A204.1 (cell line): ENCODE results near the gene PDP2.
"Not testable (repeated sequence)": the region's sequence is repeated elsewhere in the genome, so short reads cannot be mapped to it uniquely, and the experiment has no call there.

Experiments
- FAIRE-seq: peaks from 2 replicates; lab custom pipeline; 2012; peaks lifted over from hg19 to GRCh38; lab: Jason Lieb, UNC

PDP2 gene

GRCh38 chr16:66856184-66856730 is 24.1 kb upstream of the PDP2 start:
- no peak for FAIRE-seq

DNA sequence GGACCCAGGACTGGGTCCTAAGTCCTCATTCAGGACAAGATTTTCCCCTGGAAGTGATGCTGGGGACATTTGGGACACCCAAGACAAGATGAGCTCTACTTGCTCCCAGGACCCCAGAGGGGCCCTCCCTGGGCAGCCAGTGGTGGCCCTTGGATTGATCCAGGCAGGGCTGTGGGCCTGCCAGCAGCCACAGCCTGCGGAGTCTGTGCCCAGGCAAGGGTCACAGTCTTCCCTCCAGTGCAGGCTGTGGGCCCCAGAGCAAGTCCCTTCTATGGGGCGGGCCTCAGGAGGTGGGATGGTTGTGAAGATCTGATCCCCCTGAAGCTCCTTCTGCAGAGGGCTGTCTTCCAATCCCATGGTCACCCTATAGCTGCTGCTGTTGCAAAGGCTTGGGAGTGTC is 23.5 kb upstream of the PDP2 start:
- FAIRE-seq: no peak

DNA sequence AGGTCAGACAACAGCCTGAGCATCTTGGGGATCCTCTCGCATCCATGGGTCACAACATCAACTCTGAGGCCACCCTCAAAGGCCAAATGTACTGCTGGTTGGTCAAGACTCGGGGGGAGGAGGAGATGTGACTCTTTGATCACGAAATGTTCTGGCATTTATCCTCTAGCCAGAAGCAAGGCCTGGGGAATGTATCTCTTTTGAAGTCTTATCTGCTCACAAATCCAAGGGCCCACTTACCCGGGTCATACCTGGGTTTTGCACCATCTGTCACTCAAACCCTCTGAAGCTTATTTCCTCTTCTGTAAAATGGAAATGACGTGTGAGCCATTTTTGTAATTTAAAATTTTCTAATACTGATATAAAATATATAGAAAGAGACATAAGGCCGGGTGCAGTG is 22.9 kb upstream of the PDP2 start:
- FAIRE-seq: no peak

DNA sequence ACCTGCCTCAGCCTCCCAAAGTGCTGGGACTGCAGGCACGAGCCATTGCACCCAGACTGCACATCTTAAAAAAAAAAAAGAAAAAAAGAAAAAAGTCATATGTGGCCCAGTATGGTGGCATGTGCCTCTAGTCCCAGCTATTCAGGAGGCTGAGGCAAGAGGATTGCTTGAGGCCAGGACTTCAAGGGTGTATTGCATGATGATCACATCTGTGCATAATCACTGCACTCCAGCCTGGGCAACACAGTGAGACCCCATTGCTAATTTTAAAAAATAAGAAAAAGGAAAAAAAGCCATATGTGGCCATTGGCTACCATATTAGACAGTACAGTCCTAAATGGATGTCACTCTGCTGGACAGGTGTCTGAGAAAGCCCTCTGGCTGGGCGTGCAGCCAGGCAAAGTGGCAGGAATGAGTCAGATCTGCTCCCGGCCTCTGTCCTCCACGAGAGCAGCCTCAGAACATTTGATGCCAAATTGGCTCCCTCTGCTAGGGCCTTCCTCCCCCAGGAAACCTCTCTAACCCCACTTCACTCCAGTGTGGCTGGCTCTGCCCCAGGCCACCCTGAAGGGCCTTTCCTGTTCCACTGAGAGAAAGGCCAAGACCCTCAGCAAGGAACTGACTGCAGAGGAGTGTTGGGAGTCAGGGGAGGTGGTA is 21.4 kb upstream of the PDP2 start:
- no peak for FAIRE-seq

GRCh38 chr16:66859397-66860068 is 20.8 kb upstream of the PDP2 start:
- FAIRE-seq: no peak

- FAIRE-seq: no peak
Observed at GRCh38 chr16:66862023-66862520, 18.2 kb upstream of the PDP2 start.

DNA sequence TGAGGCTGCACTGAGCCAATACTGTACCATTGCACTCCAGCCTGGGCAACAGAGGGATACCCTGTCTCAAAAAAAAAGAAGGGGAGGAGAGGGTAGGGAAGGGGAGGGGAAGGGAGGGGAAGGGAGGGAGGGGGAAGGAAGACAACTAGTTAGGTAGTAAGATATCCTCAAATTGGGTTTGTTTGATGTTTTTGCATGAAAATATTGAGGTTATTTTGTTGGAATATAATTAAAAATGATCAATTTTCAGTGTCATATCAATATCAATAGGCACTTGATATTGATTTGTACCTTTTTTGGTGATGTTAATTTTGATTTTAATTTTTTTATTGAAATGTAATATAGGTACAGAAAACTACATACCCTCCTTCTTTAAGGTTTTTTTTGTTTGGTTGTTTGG is 16.6 kb upstream of the PDP2 start:
- FAIRE-seq: no peak

DNA sequence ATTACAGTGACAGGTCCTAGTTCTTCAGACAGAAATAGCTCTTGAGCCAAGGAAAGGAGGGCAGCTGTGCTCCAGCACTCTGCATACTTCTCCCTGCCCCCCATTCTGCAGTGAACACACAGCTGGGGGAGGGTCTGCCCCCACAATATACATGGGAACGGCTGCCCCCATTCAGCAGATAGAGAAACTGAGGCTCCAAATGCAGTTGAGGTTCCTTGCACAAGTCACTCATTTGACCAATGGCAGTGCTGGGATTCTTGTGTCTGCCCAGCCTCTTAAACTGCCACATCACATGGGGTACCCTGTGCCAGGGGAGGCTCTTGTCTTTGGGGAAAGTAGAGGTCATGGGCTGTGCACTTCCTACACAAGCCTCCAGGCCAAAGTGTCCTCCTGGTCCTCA is 10.9 kb upstream of the PDP2 start:
- no peak for FAIRE-seq

GRCh38 chr16:66871363-66871762 is 9.0 kb upstream of the PDP2 start:
- not testable (repeated sequence) for FAIRE-seq

DNA sequence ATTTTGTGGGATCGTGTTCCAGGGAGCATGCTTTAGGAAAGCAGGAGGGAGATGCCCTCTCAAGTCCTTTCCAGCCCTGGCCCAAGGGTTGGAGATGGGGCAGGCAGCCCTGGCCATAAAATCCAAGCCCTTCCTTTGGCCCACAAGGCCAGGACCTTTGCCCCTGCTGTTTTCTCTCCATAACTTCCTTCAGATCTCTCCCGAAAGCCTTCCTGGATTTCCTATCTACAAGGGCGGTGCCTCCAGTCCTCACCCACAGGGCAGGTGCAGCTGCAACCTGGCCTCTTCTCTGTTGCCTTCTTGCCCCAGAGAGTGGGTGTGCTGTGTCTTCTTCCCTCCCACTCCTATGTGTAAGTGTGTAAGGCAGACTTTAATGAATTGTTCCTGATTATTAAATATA is 8.5 kb upstream of the PDP2 start:
- FAIRE-seq: no peak

DNA sequence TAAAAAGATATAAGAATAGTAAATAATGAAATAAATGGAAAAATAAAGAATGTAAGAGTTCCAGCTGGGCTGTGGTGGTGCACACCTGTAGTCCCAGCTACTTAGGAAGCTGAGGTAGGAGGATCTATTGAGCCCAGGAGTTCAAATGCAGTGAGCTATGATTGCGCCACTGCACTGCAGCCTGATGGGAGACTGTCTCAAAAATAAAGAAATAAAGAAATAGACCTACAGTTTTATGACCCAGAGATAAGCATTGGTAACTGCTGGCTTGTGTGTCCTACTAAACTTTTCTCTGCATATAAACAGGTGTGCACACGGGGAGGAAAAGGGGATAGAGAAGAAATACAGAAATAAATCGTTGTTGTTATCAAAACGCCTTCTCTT is 7.8 kb upstream of the PDP2 start:
- no peak for FAIRE-seq

DNA sequence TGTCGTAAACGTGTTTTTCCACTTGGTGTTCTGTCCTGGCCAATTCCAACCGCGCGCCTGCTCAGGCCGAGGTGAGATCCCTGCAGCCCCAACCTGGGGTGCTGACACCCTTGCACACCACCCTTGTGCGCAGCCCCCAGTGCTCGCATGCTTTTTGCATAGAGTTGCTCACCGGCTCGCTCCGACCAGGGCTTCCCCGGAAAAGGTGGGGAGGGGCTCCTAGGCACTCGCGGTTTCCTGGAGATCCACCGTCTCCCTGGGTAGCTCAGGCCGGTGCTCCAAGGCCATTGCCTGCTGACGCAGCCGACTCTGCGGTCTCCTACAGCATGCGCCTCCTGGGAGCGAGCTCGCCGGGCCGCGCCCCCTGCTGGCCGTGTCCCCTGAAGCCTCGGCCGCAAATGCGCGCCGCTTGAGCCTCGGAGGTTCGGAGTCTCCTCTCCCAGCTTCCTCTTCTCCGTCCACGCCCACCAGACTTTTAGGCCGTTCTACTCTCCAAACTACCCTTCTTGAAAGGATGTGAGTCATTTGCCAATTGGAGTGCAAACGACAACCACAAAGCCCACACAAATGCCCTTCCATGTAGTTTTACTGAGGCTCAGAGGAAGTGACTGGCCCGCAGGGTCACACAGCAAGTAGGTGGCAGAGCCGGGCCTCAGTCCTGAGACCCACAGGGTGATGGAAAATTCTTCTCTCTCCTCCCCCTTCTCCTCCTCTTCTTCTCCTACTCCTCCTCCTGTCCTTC is 7.2 kb upstream of the PDP2 start:
- peak; percentile 95 for FAIRE-seq

DNA sequence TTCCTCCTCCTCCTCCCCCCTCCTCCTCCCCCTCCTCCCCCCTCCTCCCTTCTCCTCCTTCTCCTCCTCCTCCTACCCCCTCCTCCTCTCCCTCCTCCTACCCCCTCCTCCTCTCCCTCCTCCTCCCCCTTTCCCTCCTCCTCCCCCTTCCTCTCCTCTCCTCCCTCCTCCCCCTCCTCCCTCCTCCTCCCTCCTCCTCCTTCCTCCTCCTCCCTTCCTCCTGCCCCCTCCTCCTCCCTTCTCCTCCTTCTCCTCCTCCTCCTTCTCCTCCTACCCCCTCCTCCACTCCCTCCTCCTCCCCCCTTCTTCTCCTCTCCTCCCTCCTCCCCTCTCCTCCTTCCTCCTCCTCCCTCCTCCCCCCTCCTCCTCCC is 6.6 kb upstream of the PDP2 start:
- no peak for FAIRE-seq

- FAIRE-seq: peak; percentile 87
Observed at GRCh38 chr16:66874079-66874775, 6.1 kb upstream of the PDP2 start.

GRCh38 chr16:66878067-66878466 is 2.2 kb upstream of the PDP2 start:
- no peak for FAIRE-seq

DNA sequence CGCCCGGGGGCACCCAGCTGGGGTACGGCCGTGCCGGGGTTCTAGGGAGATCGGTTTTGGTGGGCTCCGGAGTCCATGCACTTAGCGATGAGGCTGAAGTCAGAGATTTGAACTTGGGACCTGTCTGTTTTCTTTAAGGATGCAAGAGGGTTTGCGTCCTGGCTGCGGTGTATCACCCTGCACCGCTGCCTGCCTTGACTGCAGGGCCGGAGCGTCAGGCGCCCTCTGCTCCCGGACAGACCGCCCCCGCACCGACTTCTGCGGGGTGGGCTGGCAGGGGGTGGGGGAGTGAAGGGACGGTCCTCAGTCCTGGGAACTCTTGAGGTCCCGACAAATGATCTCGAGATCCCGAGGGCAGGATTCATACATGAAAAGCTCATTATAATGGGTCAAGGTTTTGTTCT is 701 bp downstream of the PDP2 start:
- no peak for FAIRE-seq

- FAIRE-seq: no peak
Observed at GRCh38 chr16:66881560-66881959, 1.2 kb downstream of the PDP2 start.

DNA sequence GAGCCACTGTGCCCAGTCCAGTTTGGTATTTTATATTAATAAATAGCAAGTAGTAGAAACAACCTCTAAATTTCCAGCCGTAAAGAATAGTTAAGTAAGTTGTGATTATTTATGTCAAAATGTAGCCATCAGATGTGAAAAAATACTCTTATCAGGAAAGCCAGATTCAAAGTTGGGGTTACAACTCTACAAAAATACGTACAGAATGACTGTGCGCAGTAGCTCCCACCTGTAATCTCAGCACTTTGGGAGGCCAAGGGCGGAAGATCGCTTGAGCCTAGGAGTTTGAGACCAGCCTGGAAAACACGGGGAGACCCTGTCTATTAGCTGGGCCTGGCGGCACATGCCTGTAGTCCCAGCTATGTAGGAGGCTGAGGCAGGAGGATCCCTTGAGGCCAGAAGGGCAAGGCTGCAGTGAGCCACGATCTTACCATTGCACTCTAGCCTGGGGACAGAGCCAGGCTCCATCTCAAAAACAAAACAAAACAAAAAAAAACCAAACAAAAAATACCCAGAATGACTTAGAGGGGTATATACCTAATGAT is 1.7 kb downstream of the PDP2 start:
- FAIRE-seq: no peak

DNA sequence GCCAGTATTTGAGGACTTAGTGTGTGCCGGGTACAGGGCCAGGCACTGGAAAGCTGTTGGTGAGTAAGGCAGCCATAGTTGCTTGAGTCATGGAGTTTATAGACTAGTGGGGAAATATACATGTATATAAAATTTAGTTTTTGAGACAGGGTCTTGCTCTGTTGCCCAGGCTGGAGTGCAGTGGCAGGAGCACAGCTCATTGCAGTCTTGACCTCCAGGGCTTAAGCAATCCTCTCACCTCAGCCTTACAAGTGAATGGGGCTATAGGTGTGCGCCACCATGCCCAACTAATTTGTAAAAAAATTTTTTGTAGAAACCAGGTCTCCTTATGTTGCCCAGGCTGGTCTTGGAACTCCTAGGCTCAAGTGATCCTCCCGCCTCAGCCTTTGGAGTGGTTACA is 2.4 kb downstream of the PDP2 start:
- no peak for FAIRE-seq

DNA sequence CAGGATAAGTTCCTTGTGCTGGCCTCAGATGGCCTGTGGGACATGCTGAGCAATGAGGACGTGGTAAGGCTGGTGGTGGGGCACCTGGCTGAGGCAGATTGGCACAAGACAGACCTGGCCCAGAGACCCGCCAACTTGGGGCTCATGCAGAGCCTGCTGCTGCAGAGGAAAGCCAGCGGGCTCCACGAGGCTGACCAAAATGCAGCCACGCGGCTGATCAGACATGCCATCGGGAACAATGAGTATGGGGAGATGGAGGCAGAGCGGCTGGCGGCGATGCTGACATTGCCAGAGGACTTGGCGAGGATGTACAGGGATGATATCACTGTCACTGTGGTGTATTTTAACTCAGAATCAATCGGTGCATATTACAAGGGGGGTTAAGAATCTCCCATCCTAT is 5.2 kb downstream of the PDP2 start:
- FAIRE-seq: no peak

GRCh38 chr16:66886321-66886720 is 6.0 kb downstream of the PDP2 start:
- no peak for FAIRE-seq

- no peak for FAIRE-seq
Observed at GRCh38 chr16:66886914-66887313, 6.6 kb downstream of the PDP2 start.
